Muscle of leg (tissue), 16 donors: ENCODE data around the gene ZBED5. TPM values are rescaled to one million over a fixed set of nuclear protein-coding genes. Genes with fewer than 3 reads are reported as not detected.

Experiments used
- DNase-seq: peaks from one replicate; pipeline ENCODE4 v3.0.0; 2013
- H3K27ac ChIP-seq: one replicate; pipeline ENCODE4 v1.5.1; 2013; ENCODE audit warnings: mild to moderate bottlenecking, low read length, control low read depth
- H3K27me3 ChIP-seq: one replicate; pipeline ENCODE4 v1.6.1; 2013; ENCODE audit warnings: low read length; ENCODE audit not compliant: control insufficient read depth, insufficient read depth
- H3K36me3 ChIP-seq: one replicate; pipeline ENCODE4 v1.6.1; 2013; ENCODE audit warnings: low read length; ENCODE audit not compliant: control insufficient read depth, insufficient read depth
- H3K4me1 ChIP-seq: one replicate; pipeline ENCODE4 v1.6.1; 2013; ENCODE audit warnings: low read length; ENCODE audit not compliant: control insufficient read depth, insufficient read depth
- H3K4me3 ChIP-seq: one replicate; pipeline ENCODE4 v1.5.1; 2013; ENCODE audit warnings: low read length, control low read depth
- H3K9me3 ChIP-seq: replicated peaks from 2 replicates; pipeline ENCODE4 v1.6.1; 2013; ENCODE audit warnings: low read depth, low read length; ENCODE audit not compliant: control insufficient read depth
- WGBS: methylation state at CpG from one replicate; pipeline ENCODE4 v1.1.5; 2013; ENCODE audit warnings: missing lambda C conversion rate; ENCODE audit not compliant: insufficient coverage; 5-methylcytosine and 5-hydroxymethylcytosine counted together
- long read RNA-seq, 11 donors: transcript quantifications; one replicate each; lab custom pipeline, GENCODE V29; 2026
- polyA plus RNA-seq, 8 donors: library from polyadenylated mRNA; unstranded; fragments of 120-200 nt; gene quantifications; one replicate each; pipeline versions ENCODE4 v1.2.1 to v1.2.3, GENCODE V29; 2013; ENCODE audit warnings: inconsistent platforms in 1 of 8, low replicate concordance in 1 of 8; ENCODE audit not compliant: insufficient read length in 8 of 8, insufficient read depth in 1 of 8
- total RNA-seq: library from RNA; stranded (reverse); fragments of 120-200 nt; gene quantifications from one replicate; pipeline ENCODE4 v1.2.4, GENCODE V29; 2013

The ZBED5 gene
- total RNA-seq: 45.4 TPM
- 10 to 100 TPM; 59.9 to 85.0 (median 69.2) TPM for polyA plus RNA-seq
- long read RNA-seq, donor 1, partial matches to known transcripts: 0 of 6 reads
- long read RNA-seq, donor 1, other reads (novel, unspliced or antisense): 0 of 6 reads
- long read RNA-seq, donor 2, partial matches to known transcripts: 0 of 1 reads
- long read RNA-seq, donor 2, other reads (novel, unspliced or antisense): 0 of 1 reads
- long read RNA-seq, donor 3, transcript ZBED5-201 (3 exons, 2,512 nt): major isoform, 5 of 5 reads
- long read RNA-seq, donor 3, partial matches to known transcripts: 0 of 5 reads
- long read RNA-seq, donor 3, other reads (novel, unspliced or antisense): 0 of 5 reads
- long read RNA-seq, donor 4, transcript ZBED5-201 (3 exons, 2,512 nt): major isoform, 6 of 9 reads
- long read RNA-seq, donor 4, partial matches to known transcripts: 0 of 9 reads
- long read RNA-seq, donor 4, other reads (novel, unspliced or antisense): 0 of 9 reads
- long read RNA-seq, donor 5, transcript ZBED5-201 (3 exons, 2,512 nt): major isoform, 15 of 19 reads
- long read RNA-seq, donor 5, partial matches to known transcripts: 0 of 19 reads
- long read RNA-seq, donor 5, other reads (novel, unspliced or antisense): 0 of 19 reads
- long read RNA-seq, donor 6, transcript ZBED5-201 (3 exons, 2,512 nt): major isoform, 17 of 20 reads
- long read RNA-seq, donor 6, partial matches to known transcripts: 0 of 20 reads
- long read RNA-seq, donor 6, other reads (novel, unspliced or antisense): 0 of 20 reads
- long read RNA-seq, donor 7, transcript ZBED5-201 (3 exons, 2,512 nt): major isoform, 7 of 11 reads
- long read RNA-seq, donor 7, partial matches to known transcripts: 0 of 11 reads
- long read RNA-seq, donor 7, other reads (novel, unspliced or antisense): 0 of 11 reads
- long read RNA-seq, donor 8, transcript ZBED5-201 (3 exons, 2,512 nt): major isoform, 13 of 15 reads
- long read RNA-seq, donor 8, partial matches to known transcripts: 0 of 15 reads
- long read RNA-seq, donor 8, other reads (novel, unspliced or antisense): 0 of 15 reads
- long read RNA-seq, donor 9, transcript ZBED5-201 (3 exons, 2,512 nt): major isoform, 5 of 6 reads
- long read RNA-seq, donor 9, partial matches to known transcripts: 0 of 6 reads
- long read RNA-seq, donor 9, other reads (novel, unspliced or antisense): 0 of 6 reads
- long read RNA-seq, donor 10, transcript ZBED5-201 (3 exons, 2,512 nt): major isoform, 11 of 18 reads
- long read RNA-seq, donor 10, partial matches to known transcripts: 0 of 18 reads
- long read RNA-seq, donor 10, other reads (novel, unspliced or antisense): 0 of 18 reads
- long read RNA-seq, donor 11, transcript ZBED5-201 (3 exons, 2,512 nt): major isoform, 6 of 11 reads
- long read RNA-seq, donor 11, partial matches to known transcripts: 0 of 11 reads
- long read RNA-seq, donor 11, other reads (novel, unspliced or antisense): 0 of 11 reads

DNA sequence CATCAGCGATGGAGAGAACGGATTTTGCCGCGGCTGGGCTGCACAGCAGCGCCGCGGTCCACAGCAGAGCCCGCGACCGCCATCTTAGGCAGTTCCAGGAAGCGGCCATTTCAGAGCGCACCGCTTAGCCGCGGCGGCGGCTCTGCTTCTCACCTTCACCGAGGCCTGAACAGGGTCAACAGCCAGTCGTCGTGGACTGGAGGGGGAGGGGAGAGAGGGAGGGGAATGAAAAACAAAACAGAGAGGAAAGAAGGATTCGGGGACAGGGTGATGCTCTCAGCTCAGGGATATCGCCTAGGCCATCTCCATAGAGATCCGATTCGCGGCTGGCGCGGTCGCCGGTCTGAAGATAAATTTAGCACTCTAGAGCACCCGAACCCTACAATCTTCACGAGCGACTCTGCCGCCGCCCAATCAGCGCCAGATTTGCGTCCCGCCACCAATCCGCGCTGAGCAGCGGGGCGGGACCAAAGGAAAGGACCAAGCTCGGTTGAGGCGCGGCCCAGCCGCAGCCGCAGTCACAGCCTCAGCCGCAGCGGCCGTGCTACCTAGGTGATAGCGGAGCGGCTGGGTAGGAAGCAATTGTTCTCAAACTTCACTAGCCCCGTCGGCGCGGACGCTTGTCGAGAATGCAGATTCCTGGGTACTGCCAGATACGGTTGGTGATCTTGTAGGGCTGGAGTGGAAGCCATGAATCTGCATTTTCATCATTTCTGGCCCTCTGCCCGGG lies at the start of gene ZBED5:
Gene ZBED5 (minus strand): TSS at position 345 of the 730 bp plus-strand sequence. CDS start 3,108 bp downstream, outside the sequence.
- H3K4me1 ChIP-seq: peaks cover 4% of the 10 kb centered on the region

GRCh38 chr11:10906521-10906920 lies 48.7 kb upstream of the ZBED5 start:
- WGBS: 17% methylated on average over 1 of the region's 2 CpGs

More for the DNA sequence above, at the start of gene ZBED5:
- peak; percentile 100 for DNase-seq
- Histone ChIP-seq H3K9me3 (no peaks in the 10 kb centered on the region), H3K36me3 (peaks cover 17% of the 10 kb centered on the region), H3K27me3 (no peaks in the 10 kb centered on the region), H3K27ac (peak within 1 kb of the TSS; percentile 99), H3K4me3 (peak within 1 kb of the TSS; percentile 92)
- WGBS: 0% methylated on average over 51 of the region's 59 CpGs

GRCh38 chr11:10902301-10903063 lies 44.6 kb upstream of the ZBED5 start:
- DNase-seq: no peak
- WGBS: 88% methylated on average over 7 of the region's 9 CpGs
- Histone ChIP-seq H3K9me3 (no peaks in the 10 kb centered on the region), H3K27ac (peak overlapping the region; percentile 39), H3K4me1 (peaks cover 36% of the 10 kb centered on the region), H3K4me3 (no peak overlapping the region), H3K27me3 (no peaks in the 10 kb centered on the region), H3K36me3 (no peaks in the 10 kb centered on the region)

More at GRCh38 chr11:10906521-10906920, 48.7 kb upstream of the ZBED5 start:
- Histone ChIP-seq H3K27ac (no peak overlapping the region), H3K4me1 (peaks cover 5% of the 10 kb centered on the region), H3K36me3 (no peaks in the 10 kb centered on the region), H3K27me3 (no peaks in the 10 kb centered on the region), H3K4me3 (no peak overlapping the region), H3K9me3 (no peaks in the 10 kb centered on the region)
- DNase-seq: peak; percentile 40

- Histone ChIP-seq H3K27ac (peak overlapping the region; percentile 95), H3K4me3 (no peak overlapping the region), H3K27me3 (no peaks in the 10 kb centered on the region), H3K9me3 (no peaks in the 10 kb centered on the region), H3K36me3 (no peaks in the 10 kb centered on the region), H3K4me1 (peaks cover 34% of the 10 kb centered on the region)
- peak; percentile 32 for DNase-seq
- WGBS: no CpG with 5 or more reads among the region's 9 CpGs
Observed at GRCh38 chr11:10900681-10901415, 43.0 kb upstream of the ZBED5 start.

GRCh38 chr11:10899121-10899830 lies 41.4 kb upstream of the ZBED5 start:
- WGBS: 48% methylated on average over 6 of the region's 7 CpGs
- Histone ChIP-seq H3K27me3 (no peaks in the 10 kb centered on the region), H3K36me3 (no peaks in the 10 kb centered on the region), H3K4me1 (peaks cover 34% of the 10 kb centered on the region), H3K27ac (peak overlapping the region; percentile 95), H3K9me3 (no peaks in the 10 kb centered on the region), H3K4me3 (peak overlapping the region; percentile 14)
- DNase-seq: peak; percentile 79

GRCh38 chr11:10898763-10899025 lies 40.8 kb upstream of the ZBED5 start:
- Histone ChIP-seq H3K9me3 (no peaks in the 10 kb centered on the region), H3K4me1 (peaks cover 34% of the 10 kb centered on the region), H3K27ac (peak overlapping the region; percentile 95), H3K36me3 (no peaks in the 10 kb centered on the region), H3K27me3 (no peaks in the 10 kb centered on the region), H3K4me3 (peak overlapping the region; percentile 14)
- 83% methylated on average over 3 of the region's 4 CpGs for WGBS
- DNase-seq: no peak

- DNase-seq: peak; percentile 30
- Histone ChIP-seq H3K27me3 (no peaks in the 10 kb centered on the region), H3K36me3 (no peaks in the 10 kb centered on the region), H3K4me1 (peaks cover 34% of the 10 kb centered on the region), H3K27ac (peak overlapping the region; percentile 95), H3K4me3 (no peak overlapping the region), H3K9me3 (no peaks in the 10 kb centered on the region)
- WGBS: 91% methylated on average over 4 of the region's 5 CpGs
Observed at GRCh38 chr11:10898003-10898762, 40.3 kb upstream of the ZBED5 start.
